HG02943 (cell line): ENCODE data around the gene KCNMA1.

Experiments
- ATAC-seq: cut with Tn5 transposase; IDR thresholded peaks from one replicate; pipeline ENCODE4 v1.9.1; 2021; ENCODE audit warnings: mild to moderate bottlenecking, low read depth, moderate library complexity; ENCODE audit not compliant: unreplicated experiment

The KCNMA1 gene

GRCh38 chr10:77387247-77387646 lies 250.4 kb downstream of the KCNMA1 start:
- ATAC-seq, result no peak

GRCh38 chr10:77386838-77387237 lies 250.8 kb downstream of the KCNMA1 start:
- ATAC-seq, result no peak

- no peak for ATAC-seq
Measured at GRCh38 chr10:77386365-77386764, 251.2 kb downstream of the KCNMA1 start.

- no peak for ATAC-seq
Measured at GRCh38 chr10:77385315-77385714, 252.3 kb downstream of the KCNMA1 start.

GRCh38 chr10:77383861-77384553 lies 253.6 kb downstream of the KCNMA1 start:
- ATAC-seq, result no peak

GRCh38 chr10:77381750-77382149 lies 255.9 kb downstream of the KCNMA1 start:
- ATAC-seq, result no peak

GRCh38 chr10:77380723-77381122 lies 256.9 kb downstream of the KCNMA1 start:
- no peak for ATAC-seq

- no peak for ATAC-seq
Measured at GRCh38 chr10:77380191-77380590, 257.4 kb downstream of the KCNMA1 start.

GRCh38 chr10:77378366-77379349 lies 258.9 kb downstream of the KCNMA1 start:
- no peak for ATAC-seq

GRCh38 chr10:77377678-77378352 lies 259.8 kb downstream of the KCNMA1 start:
- no peak for ATAC-seq

GRCh38 chr10:77377034-77377433 lies 260.6 kb downstream of the KCNMA1 start:
- no peak for ATAC-seq

GRCh38 chr10:77374189-77374656 lies 263.4 kb downstream of the KCNMA1 start:
- no peak for ATAC-seq

GRCh38 chr10:77371848-77372799 lies 265.5 kb downstream of the KCNMA1 start:
- ATAC-seq, result no peak

- ATAC-seq, result no peak
Measured at GRCh38 chr10:77371421-77371820, 266.2 kb downstream of the KCNMA1 start.

- no peak for ATAC-seq
Measured at GRCh38 chr10:77368006-77368405, 269.6 kb downstream of the KCNMA1 start.

- ATAC-seq, result no peak
Measured at GRCh38 chr10:77363210-77363609, 274.4 kb downstream of the KCNMA1 start.

GRCh38 chr10:77361831-77362230 lies 275.8 kb downstream of the KCNMA1 start:
- ATAC-seq, result no peak

GRCh38 chr10:77361426-77361825 lies 276.2 kb downstream of the KCNMA1 start:
- ATAC-seq, result no peak

- no peak for ATAC-seq
Measured at GRCh38 chr10:77360835-77361234, 276.8 kb downstream of the KCNMA1 start.
